Ovary (tissue), 9 donors: ENCODE measurements around the gene CCNDBP1. TPM values are rescaled to one million over a fixed set of nuclear protein-coding genes. Genes with fewer than 3 reads are reported as not detected.

Source experiments
- DNase-seq, 5 donors: peaks; one replicate each; pipeline ENCODE4 v3.0.0-alpha.2; 2019 to 2020
- H3K27ac ChIP-seq, 2 donors: fragments of 200-600 bp; one replicate each; pipeline versions ENCODE4 v1.5.1 to v1.8.0; 2019 to 2022
- H3K27me3 ChIP-seq: fragments of 200-600 bp; one replicate; pipeline ENCODE4 v1.8.0; 2022
- H3K36me3 ChIP-seq: fragments of 200-600 bp; sonication (generic); one replicate; pipeline ENCODE4 v1.5.1; 2019
- H3K4me1 ChIP-seq: one replicate; pipeline ENCODE4 v1.8.1; 2013; ENCODE audit warnings: mild to moderate bottlenecking, moderate library complexity; ENCODE audit not compliant: insufficient read depth
- H3K4me3 ChIP-seq: fragments of 200-600 bp; sonication (generic); one replicate; pipeline ENCODE4 v1.5.1; 2017
- H3K9me3 ChIP-seq, 2 donors: fragments of 200-600 bp in 1 of 2; sonication (generic) in 1 of 2; one replicate each; pipeline versions ENCODE4 v1.5.1 to v1.8.1; 2013 to 2019; ENCODE audit warnings: mild to moderate bottlenecking in 1 of 2, moderate library complexity in 1 of 2
- EP300 ChIP-seq: sonication (generic); formaldehyde crosslinking; IDR thresholded peaks from one replicate; pipeline ENCODE4 v1.6.1; 2017; ENCODE audit warnings: antibody characterized with exemption
- POLR2A ChIP-seq: fragments of 450-650 bp; IDR thresholded peaks from one replicate; pipeline ENCODE4 v1.6.1; 2017; ENCODE audit warnings: antibody characterized with exemption, mild to moderate bottlenecking, moderate library complexity
- WGBS, 3 donors: extraction: QIAGEN DNeasy Blood & Tissue Kit in 1 of 3; methylation state at CpG; one replicate each; pipeline versions ENCODE4 v1.1.5 to v1.1.7; 2013 to 2017; 5-methylcytosine and 5-hydroxymethylcytosine counted together
- intact Hi-C, 4 donors: fragments of 100-400 bp; cut with DNase I; formaldehyde crosslinking; loops; one replicate each; pipeline versions ENCODE4 v1.11.0 to v1.15.1; 2022 to 2023
- polyA plus RNA-seq, 2 donors: library from polyadenylated mRNA; stranded (reverse); fragments of 200-250 nt in 1 of 2; fragments of 350-450 nt in 1 of 2; fragmentation: Illumina TruSeq in 1 of 2; extraction: RNeasy Lipid Tissue Mini Kit (QIAGEN cat#74804) in 1 of 2; gene quantifications; one replicate each; pipeline ENCODE4 v1.2.3, GENCODE V29; 2013 to 2014
- total RNA-seq, 7 donors: library from RNA; depleted of rRNA in 2 of 7; stranded (reverse); fragments of >200 nt in 2 of 7; fragmentation: NEBNext Ultra II Directional in 3 of 7; extraction: Animal tissue kit (Norgen Biotek cat#: 25700) in 3 of 7; gene quantifications; one replicate each; pipeline versions ENCODE4 v1.1.0 to v1.2.4, GENCODE V29; 2016 to 2023
- TF ChIP-seq, protein P1 (sequence below), 3 donors: fragments of 450-650 bp in 2 of 3; fragments of 200-600 bp in 1 of 3; IDR thresholded peaks; one replicate each; pipeline versions ENCODE4 v1.5.1 to v1.8.0; 2016 to 2022; ENCODE audit warnings: antibody characterized with exemption in 3 of 3, mild to moderate bottlenecking in 1 of 3
- donor health status: DM: no; HTN: no; CAD: no; lungs with moderate emphysema.
- donor health status: DM: no; HTN: no; CAD: no.
- donor health status: Bipolar disorder and iron deficiency.
- donor health status: DM: yes; HTN: yes; CAD: no.
- donor health status: DM: no; HTN: no; CAD: no.
- donor health status: DM: yes; HTN: yes; CAD: no.

CCNDBP1 gene
- total and polyA plus RNA-seq, 9 donors = 25.2 to 69.7 (median 33.7) TPM

- no peaks in the 10 kb centered on the region for H3K4me1 ChIP-seq
- no peak for DNase-seq
- no peaks in the 10 kb centered on the region for H3K27me3 ChIP-seq
- no peak overlapping the region for H3K27ac ChIP-seq
- H3K9me3 ChIP-seq = no peaks in the 10 kb centered on the region
- WGBS, 3 donors = 95 to 96% (median 96%) methylated on average over 53 to 57 of the region's 57 CpGs
- TF ChIP-seq POLR2A = no peak
- TF ChIP-seq, protein P1, sequence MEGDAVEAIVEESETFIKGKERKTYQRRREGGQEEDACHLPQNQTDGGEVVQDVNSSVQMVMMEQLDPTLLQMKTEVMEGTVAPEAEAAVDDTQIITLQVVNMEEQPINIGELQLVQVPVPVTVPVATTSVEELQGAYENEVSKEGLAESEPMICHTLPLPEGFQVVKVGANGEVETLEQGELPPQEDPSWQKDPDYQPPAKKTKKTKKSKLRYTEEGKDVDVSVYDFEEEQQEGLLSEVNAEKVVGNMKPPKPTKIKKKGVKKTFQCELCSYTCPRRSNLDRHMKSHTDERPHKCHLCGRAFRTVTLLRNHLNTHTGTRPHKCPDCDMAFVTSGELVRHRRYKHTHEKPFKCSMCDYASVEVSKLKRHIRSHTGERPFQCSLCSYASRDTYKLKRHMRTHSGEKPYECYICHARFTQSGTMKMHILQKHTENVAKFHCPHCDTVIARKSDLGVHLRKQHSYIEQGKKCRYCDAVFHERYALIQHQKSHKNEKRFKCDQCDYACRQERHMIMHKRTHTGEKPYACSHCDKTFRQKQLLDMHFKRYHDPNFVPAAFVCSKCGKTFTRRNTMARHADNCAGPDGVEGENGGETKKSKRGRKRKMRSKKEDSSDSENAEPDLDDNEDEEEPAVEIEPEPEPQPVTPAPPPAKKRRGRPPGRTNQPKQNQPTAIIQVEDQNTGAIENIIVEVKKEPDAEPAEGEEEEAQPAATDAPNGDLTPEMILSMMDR (IDR thresholded peaks at IDR 0.05) = no peak
- TF ChIP-seq EP300 = no peak
- H3K36me3 ChIP-seq = no peaks in the 10 kb centered on the region
- intact Hi-C loops = no loop called here
- no peak overlapping the region for H3K4me3 ChIP-seq
Measured at GRCh38 chr15:43226436-43227305, 41.5 kb downstream of the CCNDBP1 start.

- TF ChIP-seq, protein P1 (IDR thresholded peaks at IDR 0.05) = no peak
- no peak for TF ChIP-seq POLR2A
- intact Hi-C loops = loop anchor here in 1 of 4 donors (5.0 kb wide), 1 partner anchor 883 kb away; no protein-coding TSS in a partner anchor
- H3K9me3 ChIP-seq = no peaks in the 10 kb centered on the region
- H3K4me3 ChIP-seq = no peak overlapping the region
- H3K27ac ChIP-seq = no peak overlapping the region
- 72 to 83% (median 77%) methylated on average over 5 of the region's 5 CpGs for WGBS, 3 donors
- no peaks in the 10 kb centered on the region for H3K36me3 ChIP-seq
- H3K27me3 ChIP-seq = no peaks in the 10 kb centered on the region
- DNase-seq = no peak
- H3K4me1 ChIP-seq = no peaks in the 10 kb centered on the region
Measured at GRCh38 chr15:43229977-43230376, 44.8 kb downstream of the CCNDBP1 start.

GRCh38 chr15:43230640-43231115 is 45.5 kb downstream of the CCNDBP1 start:
- no peaks in the 10 kb centered on the region for H3K4me1 ChIP-seq
- no peaks in the 10 kb centered on the region for H3K36me3 ChIP-seq
- TF ChIP-seq, protein P1 (IDR thresholded peaks at IDR 0.05) = no peak
- no peak for TF ChIP-seq POLR2A
- no peak for TF ChIP-seq EP300
- no peak overlapping the region for H3K27ac ChIP-seq
- WGBS, 3 donors = 51 to 74% (median 53%) methylated on average over 2 of the region's 2 CpGs
- H3K4me3 ChIP-seq = no peak overlapping the region
- no peaks in the 10 kb centered on the region for H3K27me3 ChIP-seq
- intact Hi-C loops = loop anchor here in 1 of 4 donors (5.0 kb wide), 1 partner anchor 883 kb away; no protein-coding TSS in a partner anchor
- DNase-seq = no peak
- no peaks in the 10 kb centered on the region for H3K9me3 ChIP-seq

- Histone ChIP-seq H3K36me3 (no peaks in the 10 kb centered on the region), H3K27me3 (no peaks in the 10 kb centered on the region), H3K4me1 (no peaks in the 10 kb centered on the region), H3K27ac (no peak overlapping the region), H3K9me3 (no peaks in the 10 kb centered on the region), H3K4me3 (no peak overlapping the region)
- no peak for DNase-seq
- TF ChIP-seq, protein P1 (IDR thresholded peaks at IDR 0.05) = no peak
- TF ChIP-seq EP300 (no peak), POLR2A (no peak)
- intact Hi-C loops = loop anchor here in 1 of 4 donors (5.0 kb wide), 1 partner anchor 885 kb away; no protein-coding TSS in a partner anchor
- WGBS, 3 donors = 68 to 80% (median 75%) methylated on average over 3 of the region's 3 CpGs
Measured at GRCh38 chr15:43232289-43232874, 47.2 kb downstream of the CCNDBP1 start.
